ENCODE measurements around the gene LPIN2. TPM values are rescaled to one million over a fixed set of nuclear protein-coding genes. Genes with fewer than 3 reads are reported as not detected.

The LPIN2 gene
- total and polyA plus RNA-seq, 2 experiments from 2014 or later: 29.1 to 62.1 TPM

DNA sequence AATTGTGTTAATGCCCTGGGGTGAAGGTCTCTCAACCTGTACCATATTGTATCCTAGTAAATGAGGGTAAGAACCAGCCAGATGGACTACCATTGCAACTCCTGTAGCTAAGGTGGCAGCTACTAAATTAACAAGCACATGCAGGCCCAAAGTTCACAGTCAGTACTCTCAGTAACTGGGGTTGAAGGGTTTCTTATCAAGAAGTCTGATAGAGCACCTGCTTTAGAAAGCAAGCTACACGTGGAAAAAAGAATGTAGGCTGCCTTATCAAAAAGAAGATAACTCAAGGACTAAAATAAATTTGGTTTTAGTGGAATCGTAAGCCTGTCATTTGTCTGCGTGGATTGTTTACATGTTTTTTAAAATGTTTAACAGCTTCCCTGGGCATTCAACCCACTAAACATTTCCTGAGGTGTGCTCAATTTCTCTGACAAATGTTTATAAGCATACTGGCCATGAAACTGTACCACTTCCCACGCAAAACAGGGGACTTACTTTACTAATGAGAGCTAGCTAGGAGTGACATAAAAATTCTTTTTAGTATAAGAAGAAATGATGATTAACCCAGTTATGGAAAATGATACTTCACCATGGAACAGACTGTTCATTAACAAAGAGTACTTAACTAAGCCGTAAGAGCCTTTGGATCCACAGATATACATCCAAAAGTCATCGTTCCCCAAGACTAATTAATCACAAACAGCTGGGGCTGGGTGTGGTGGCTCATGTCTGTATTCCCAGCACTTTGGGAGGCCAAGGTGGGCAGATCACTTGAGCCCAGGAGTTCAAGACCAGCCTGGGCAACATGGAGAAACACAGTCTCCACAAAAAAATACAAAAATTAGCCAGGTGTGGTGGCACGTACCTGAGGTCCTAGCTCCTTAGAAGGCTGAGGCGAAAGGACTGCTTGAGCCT, 36.5 kb downstream of the LPIN2 start:
- Histone ChIP-seq H3K27me3 (no peaks in the 10 kb centered on the region), H3K36me3 (replicated peaks; ENCODE audit: insufficient read depth, low read depth) (no peaks in the 10 kb centered on the region), H3K4me2 (peak overlapping the region; percentile 57), H3K4me1 (ENCODE audit: insufficient read depth) (peaks cover 50% of the 10 kb centered on the region), H4K20me1 (ENCODE audit: insufficient read depth, poor library complexity, severe bottlenecking) (no peaks in the 10 kb centered on the region), H3K4me3 (no peak overlapping the region), H3K9me3 (ENCODE audit: low read depth) (no peaks in the 10 kb centered on the region), H3K27ac (peak overlapping the region; percentile 77), H3K9me2 (replicated peaks; ENCODE audit: insufficient read depth) (no peaks in the 10 kb centered on the region), H2AFZ (no peak overlapping the region), H3K79me2 (peaks cover 94% of the 10 kb centered on the region)
- WGBS (ENCODE audit: low lambda C conversion rate, missing lambda C conversion rate): 49% methylated on average over 8 of the region's 8 CpGs
- no peak for TF ChIP-seq CTCF (IDR thresholded peaks at IDR 0.05; ENCODE audit: poor library complexity)
- peak; percentile 41 for DNase-seq (ENCODE audit: low spot score)

GRCh38 chr18:2974731-2975130, 38.2 kb downstream of the LPIN2 start:
- H4K20me1 ChIP-seq (ENCODE audit: insufficient read depth, poor library complexity, severe bottlenecking): peaks cover 5% of the 10 kb centered on the region
- no peak overlapping the region for H3K4me3 ChIP-seq
- peaks cover 47% of the 10 kb centered on the region for H3K4me1 ChIP-seq (ENCODE audit: insufficient read depth)
- H3K9me2 ChIP-seq (replicated peaks; ENCODE audit: insufficient read depth): no peaks in the 10 kb centered on the region
- H3K4me2 ChIP-seq: no peak overlapping the region
- H3K27ac ChIP-seq: peak overlapping the region; percentile 77
- H3K79me2 ChIP-seq: peaks cover 96% of the 10 kb centered on the region
- no peaks in the 10 kb centered on the region for H3K27me3 ChIP-seq
- no peak overlapping the region for H2AFZ ChIP-seq
- 95% methylated on average over 3 of the region's 3 CpGs for WGBS (ENCODE audit: low lambda C conversion rate, missing lambda C conversion rate)
- H3K36me3 ChIP-seq (replicated peaks; ENCODE audit: insufficient read depth, low read depth): no peaks in the 10 kb centered on the region
- H3K9me3 ChIP-seq (ENCODE audit: low read depth): no peaks in the 10 kb centered on the region
- TF ChIP-seq CTCF (IDR thresholded peaks at IDR 0.05; ENCODE audit: poor library complexity) (no peak), EZH2 (IDR thresholded peaks at IDR 0.05; ENCODE audit: borderline replicate concordance) (no peak), EZH2phosphoT487 (IDR thresholded peaks at IDR 0.05; ENCODE audit: low read depth, severe bottlenecking, unreplicated experiment) (no peak)
- DNase-seq (ENCODE audit: low spot score): no peak

DNA sequence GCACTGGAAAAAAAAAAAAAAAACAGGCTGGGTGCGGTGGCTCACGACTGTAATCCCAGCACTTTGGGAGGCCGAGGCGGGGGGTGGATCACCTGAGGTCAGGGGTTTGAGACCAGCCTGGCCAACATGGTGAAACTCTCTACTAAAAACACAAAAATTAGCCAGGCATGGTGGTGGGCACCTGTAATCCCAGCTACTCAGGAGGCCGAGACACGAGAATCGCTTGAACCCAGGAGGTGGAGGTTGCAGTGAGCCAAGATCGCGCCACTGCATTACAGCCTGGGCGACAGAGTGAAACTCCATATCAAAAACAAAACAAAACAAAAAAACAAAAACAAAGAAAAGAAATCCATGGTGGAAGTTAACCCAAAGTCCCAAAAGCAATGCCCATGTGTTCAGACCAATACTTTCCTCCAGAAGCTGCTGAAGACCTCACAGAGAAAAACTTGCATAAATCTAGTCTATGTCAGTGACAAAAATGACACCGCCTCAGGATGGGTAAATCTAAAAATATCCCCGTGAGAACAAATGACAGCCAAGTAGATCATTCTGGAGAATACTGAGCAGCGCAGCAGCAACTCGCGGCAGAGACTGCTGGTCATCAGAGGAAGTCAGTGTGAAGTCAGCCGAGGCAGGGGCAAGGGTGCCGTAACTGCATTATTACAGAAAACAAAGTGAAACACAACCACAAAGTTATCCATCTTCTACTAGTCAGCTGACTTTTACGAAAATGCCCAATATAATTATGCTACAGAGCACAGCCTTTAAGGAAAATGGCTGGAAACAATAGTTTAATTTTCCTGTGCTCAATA, 41.0 kb downstream of the LPIN2 start:
- Histone ChIP-seq H4K20me1 (ENCODE audit: insufficient read depth, poor library complexity, severe bottlenecking) (peaks cover 12% of the 10 kb centered on the region), H3K4me1 (ENCODE audit: insufficient read depth) (peaks cover 51% of the 10 kb centered on the region)

More for the DNA sequence above, 41.0 kb downstream of the LPIN2 start:
- Histone ChIP-seq H3K9me3 (ENCODE audit: low read depth) (no peaks in the 10 kb centered on the region), H3K4me2 (no peak overlapping the region), H3K27ac (no peak overlapping the region), H3K27me3 (no peaks in the 10 kb centered on the region), H2AFZ (no peak overlapping the region), H3K9me2 (replicated peaks; ENCODE audit: insufficient read depth) (no peaks in the 10 kb centered on the region), H3K4me3 (no peak overlapping the region), H3K79me2 (peaks cover 96% of the 10 kb centered on the region), H3K36me3 (replicated peaks; ENCODE audit: insufficient read depth, low read depth) (no peaks in the 10 kb centered on the region)
- TF ChIP-seq EZH2phosphoT487 (IDR thresholded peaks at IDR 0.05; ENCODE audit: low read depth, severe bottlenecking, unreplicated experiment) (no peak), CTCF (IDR thresholded peaks at IDR 0.05; ENCODE audit: poor library complexity) (no peak), EZH2 (IDR thresholded peaks at IDR 0.05; ENCODE audit: borderline replicate concordance) (no peak)
- no peak for DNase-seq (ENCODE audit: low spot score)
- WGBS (ENCODE audit: low lambda C conversion rate, missing lambda C conversion rate): 95% methylated on average over 18 of the region's 18 CpGs
